Kidney epithelial cell (primary cell): Measurements from ENCODE around the gene ATG9B. TPM values are rescaled to one million over a fixed set of nuclear protein-coding genes. Genes with fewer than 3 reads are reported as not detected.

ENCODE experiments used
- DNase-seq: peaks from one replicate; pipeline ENCODE4 v3.0.0-alpha.2; 2010; ENCODE audit warnings: low read depth
- H3K27me3 ChIP-seq: 2 replicates; pipeline ENCODE4 v1.6.0; 2011; ENCODE audit warnings: low read length; ENCODE audit not compliant: control insufficient read depth, insufficient read depth
- H3K36me3 ChIP-seq: 2 replicates; pipeline ENCODE4 v1.5.1; 2011; ENCODE audit warnings: low read length; ENCODE audit not compliant: control insufficient read depth, insufficient read depth
- H3K4me3 ChIP-seq: 2 replicates; pipeline ENCODE4 v1.5.1; 2011; ENCODE audit warnings: low read depth, mild to moderate bottlenecking, control low read depth, low read length
- CTCF ChIP-seq: IDR thresholded peaks from 2 replicates; pipeline ENCODE4 v1.5.1; 2011; ENCODE audit warnings: mild to moderate bottlenecking, moderate library complexity, low read length, control low read depth, inconsistent platforms; ENCODE audit not compliant: insufficient read depth, poor library complexity, severe bottlenecking
- total RNA-seq: library from RNA; depleted of rRNA; stranded (reverse); fragments of >200 nt; gene quantifications from 2 replicates; pipeline ENCODE4 v1.2.3, GENCODE V29; 2015

ATG9B gene
- total RNA-seq, 1 donor from 2014 or later = 2.1 TPM

DNA sequence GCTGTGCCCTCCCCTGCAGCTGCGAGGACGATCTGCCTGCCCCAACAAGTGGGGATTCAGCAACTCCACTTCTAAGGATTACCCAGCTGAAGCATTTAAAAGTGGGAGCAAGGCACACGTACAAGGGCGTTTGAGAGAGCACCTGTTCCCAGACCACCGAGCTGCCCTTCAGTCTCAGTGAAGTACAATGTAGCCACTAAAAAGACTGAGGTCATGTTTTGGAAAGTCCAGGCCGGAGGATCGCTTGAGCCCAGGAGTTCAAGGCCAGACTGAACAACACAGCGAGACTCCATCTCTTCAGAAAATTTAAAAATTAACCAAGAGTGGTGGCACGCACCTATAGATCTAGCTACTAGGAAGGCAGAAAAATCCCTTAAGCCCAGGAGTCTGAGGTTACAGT is 18.7 kb downstream of the ATG9B start:
- Histone ChIP-seq H3K4me3 (no peak overlapping the region), H3K36me3 (no peaks in the 10 kb centered on the region), H3K27me3 (peaks cover 12% of the 10 kb centered on the region)
- TF ChIP-seq CTCF = no peak
- no peak for DNase-seq

GRCh38 chr7:151003572-151003971 is 20.7 kb downstream of the ATG9B start:
- TF ChIP-seq CTCF = no peak
- H3K4me3 ChIP-seq = no peak overlapping the region
- no peak for DNase-seq
- peaks cover 2% of the 10 kb centered on the region for H3K27me3 ChIP-seq
- no peaks in the 10 kb centered on the region for H3K36me3 ChIP-seq

DNA sequence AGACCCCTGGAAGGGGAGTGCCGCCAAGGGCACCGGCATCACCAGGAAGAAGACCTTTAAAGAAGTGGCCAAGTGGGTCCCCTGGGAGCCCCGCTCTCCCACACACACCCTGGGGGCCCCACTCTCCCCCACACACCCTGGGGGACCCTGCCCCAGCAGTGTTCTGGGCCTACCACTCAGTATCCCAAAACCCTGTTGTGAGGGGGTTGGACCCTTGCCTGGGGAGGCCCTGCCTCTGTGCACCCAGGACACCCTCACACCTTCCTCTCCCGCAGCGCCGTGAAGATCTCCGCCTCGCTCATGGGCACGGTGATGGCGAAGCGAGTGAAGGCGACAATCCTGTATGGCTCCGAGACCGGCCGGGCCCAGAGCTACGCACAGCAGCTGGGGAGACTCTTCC is 22.7 kb downstream of the ATG9B start:
- TF ChIP-seq CTCF = no peak
- no peak for DNase-seq
- no peak overlapping the region for H3K4me3 ChIP-seq
- H3K27me3 ChIP-seq = peaks cover 9% of the 10 kb centered on the region
- no peaks in the 10 kb centered on the region for H3K36me3 ChIP-seq

DNA sequence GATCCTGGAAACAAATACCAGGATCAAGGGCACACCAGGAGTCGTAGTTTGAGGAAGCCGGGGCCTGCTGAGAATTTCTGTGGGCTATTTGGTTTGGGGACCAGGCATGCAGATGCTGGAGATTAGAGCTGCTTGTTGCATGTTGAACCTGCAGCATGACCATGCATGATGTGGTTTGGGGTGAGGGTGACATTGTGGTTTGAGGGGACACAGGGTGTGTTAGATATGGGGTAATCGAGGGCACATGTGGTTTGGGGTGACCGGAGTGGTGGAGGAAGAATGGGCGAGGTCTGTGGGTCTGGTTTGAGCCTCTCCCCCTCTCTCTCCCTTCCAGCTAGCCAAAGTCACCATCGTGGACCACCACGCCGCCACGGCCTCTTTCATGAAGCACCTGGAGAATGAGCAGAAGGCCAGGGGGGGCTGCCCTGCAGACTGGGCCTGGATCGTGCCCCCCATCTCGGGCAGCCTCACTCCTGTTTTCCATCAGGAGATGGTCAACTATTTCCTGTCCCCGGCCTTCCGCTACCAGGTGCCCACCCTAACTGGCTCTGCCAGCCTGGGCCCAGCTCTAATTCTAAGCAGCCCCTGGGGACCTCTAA is 23.3 kb downstream of the ATG9B start:
- H3K27me3 ChIP-seq = peaks cover 9% of the 10 kb centered on the region
- H3K36me3 ChIP-seq = no peaks in the 10 kb centered on the region
- H3K4me3 ChIP-seq = no peak overlapping the region
- TF ChIP-seq CTCF = no peak
- DNase-seq = no peak

DNA sequence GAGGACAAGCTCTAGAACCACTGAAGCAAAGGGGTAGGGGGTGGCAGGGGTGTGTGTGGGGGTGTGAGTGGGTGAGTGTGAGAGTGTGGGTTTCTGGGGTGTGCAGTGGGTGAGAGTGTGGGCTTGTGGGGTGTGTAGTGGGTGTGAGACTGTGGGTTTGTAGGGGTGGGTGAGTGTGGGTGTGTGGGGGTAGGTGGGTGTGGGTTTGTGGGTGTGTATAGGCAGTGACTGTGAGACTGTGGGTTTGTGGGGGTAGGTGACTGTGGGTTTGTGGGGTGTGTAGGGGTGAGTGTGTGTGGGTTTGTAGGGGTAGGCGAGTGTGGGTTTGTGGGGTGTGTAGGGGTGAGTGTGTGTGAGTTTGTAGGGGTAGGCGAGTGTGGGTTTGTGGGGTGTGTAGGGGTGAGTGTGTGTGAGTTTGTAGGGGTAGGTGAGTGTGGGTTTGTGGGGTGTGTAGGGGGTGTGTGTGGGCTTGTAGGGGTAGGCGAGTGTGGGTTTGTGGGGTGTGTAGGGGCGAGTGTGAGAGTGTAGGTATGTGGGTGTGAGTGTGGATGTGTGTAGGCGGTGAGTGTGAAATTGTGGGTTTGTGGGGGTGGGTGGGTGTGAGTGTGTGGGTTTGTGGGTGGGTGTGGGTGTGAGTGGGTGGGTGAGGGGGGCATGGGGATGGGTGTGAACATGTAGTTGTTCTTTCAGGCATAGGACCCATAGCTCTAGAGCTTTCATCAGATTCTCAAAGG is 24.6 kb downstream of the ATG9B start:
- Histone ChIP-seq H3K36me3 (no peaks in the 10 kb centered on the region), H3K4me3 (no peak overlapping the region), H3K27me3 (peaks cover 7% of the 10 kb centered on the region)
- no peak for DNase-seq
- no peak for TF ChIP-seq CTCF

DNA sequence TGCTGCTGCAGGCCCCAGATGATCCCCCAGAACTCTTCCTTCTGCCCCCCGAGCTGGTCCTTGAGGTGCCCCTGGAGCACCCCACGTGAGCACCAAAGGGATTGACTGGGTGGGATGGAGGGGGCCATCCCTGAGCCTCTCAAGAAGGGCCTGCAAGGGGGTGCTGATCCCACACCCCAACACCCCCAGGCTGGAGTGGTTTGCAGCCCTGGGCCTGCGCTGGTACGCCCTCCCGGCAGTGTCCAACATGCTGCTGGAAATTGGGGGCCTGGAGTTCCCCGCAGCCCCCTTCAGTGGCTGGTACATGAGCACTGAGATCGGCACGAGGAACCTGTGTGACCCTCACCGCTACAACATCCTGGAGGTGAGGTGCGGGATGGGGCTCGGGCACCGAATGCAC is 25.3 kb downstream of the ATG9B start:
- Histone ChIP-seq H3K4me3 (no peak overlapping the region), H3K27me3 (peaks cover 7% of the 10 kb centered on the region), H3K36me3 (no peaks in the 10 kb centered on the region)
- DNase-seq = no peak
- no peak for TF ChIP-seq CTCF
